ENCODE measurements around the gene PCDHB9.
"Not testable (repeated sequence)": the region's sequence is repeated elsewhere in the genome, so short reads cannot be mapped to it uniquely, and the experiment has no call there.

Gene PCDHB9

DNA sequence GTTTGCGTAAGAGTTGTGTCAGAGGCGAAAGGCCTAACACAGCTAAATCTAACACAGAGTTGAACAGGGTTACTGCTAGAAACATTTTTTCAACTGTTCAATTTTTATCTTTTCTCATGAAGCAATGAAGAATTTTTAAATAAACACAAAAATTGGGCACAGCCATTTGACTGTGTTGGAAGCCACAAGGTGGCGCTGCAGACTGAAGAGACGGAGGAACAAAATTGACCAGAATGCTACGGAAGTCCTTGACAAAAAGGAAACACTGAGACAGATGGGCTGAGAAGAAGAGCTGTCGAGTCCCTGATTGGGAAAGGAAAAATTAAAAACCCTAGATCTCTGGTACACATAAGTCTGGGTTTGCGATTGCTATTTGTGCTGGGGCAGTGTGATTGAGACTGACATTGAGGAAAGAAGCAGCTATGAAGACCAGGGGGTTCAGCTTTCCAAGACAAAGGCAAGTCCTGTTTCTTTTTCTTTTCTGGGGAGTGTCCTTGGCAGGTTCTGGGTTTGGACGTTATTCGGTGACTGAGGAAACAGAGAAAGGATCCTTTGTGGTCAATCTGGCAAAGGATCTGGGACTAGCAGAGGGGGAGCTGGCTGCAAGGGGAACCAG lies at the start of gene PCDHB9:
TSS of gene PCDHB9 (plus strand) at position 265 of the 616 bp plus-strand sequence. CDS start at position 423, 158 bp downstream.
- H3K4me1 Mint-ChIP-seq = peaks cover 7% of the 10 kb centered on the region
- H3K4me3 Mint-ChIP-seq = peak within 1 kb of the TSS; percentile 15
- H3K27ac Mint-ChIP-seq = no peak within 1 kb of the TSS
- peaks cover 16% of the 10 kb centered on the region for H3K36me3 Mint-ChIP-seq
- H3K27me3 Mint-ChIP-seq = peaks cover 55% of the 10 kb centered on the region
- peaks cover 35% of the 10 kb centered on the region for H3K9me3 Mint-ChIP-seq

- not testable (repeated sequence) for H3K36me3 Mint-ChIP-seq, H3K27ac Mint-ChIP-seq, H3K4me1 Mint-ChIP-seq, H3K4me3 Mint-ChIP-seq
- Mint-ChIP-seq H3K27me3 (peaks cover 25% of the 10 kb centered on the region), H3K9me3 (peaks cover 28% of the 10 kb centered on the region)
Observed at GRCh38 chr5:141137346-141137745, 49.6 kb upstream of the PCDHB9 start.

DNA sequence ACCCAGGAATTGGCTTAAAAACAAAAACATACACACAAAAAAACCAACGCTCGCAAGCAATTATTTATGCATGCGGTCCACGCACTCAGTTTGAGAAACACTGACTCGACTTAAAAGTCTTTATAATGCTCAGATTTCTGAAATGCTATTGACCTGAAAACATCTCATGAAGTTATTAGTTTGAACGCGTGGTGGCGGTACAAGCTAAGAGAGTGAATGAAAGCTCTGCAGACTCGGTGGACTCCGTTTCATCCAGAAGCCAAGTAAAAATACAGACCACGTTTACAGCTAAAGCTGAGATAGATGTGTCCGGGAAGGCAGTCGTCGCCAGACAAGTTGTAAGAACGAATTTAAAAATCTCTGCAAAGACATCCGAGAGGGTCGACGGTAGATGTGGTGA lies 37.1 kb upstream of the PCDHB9 start, which contains the start of gene PCDHB6:
TSS of gene PCDHB6 (plus strand) at position 246 of the 400 bp plus-strand sequence. CDS start 201 bp downstream, outside the sequence.
- Mint-ChIP-seq H3K9me3 (peaks cover 22% of the 10 kb centered on the region), H3K4me3 (peak within 1 kb of the TSS; percentile 34), H3K27ac (no peak within 1 kb of the TSS), H3K36me3 (peaks cover 13% of the 10 kb centered on the region), H3K4me1 (peaks cover 4% of the 10 kb centered on the region), H3K27me3 (peaks cover 43% of the 10 kb centered on the region)

GRCh38 chr5:141150224-141150992 lies 36.6 kb upstream of the PCDHB9 start:
- Mint-ChIP-seq H3K9me3 (peaks cover 22% of the 10 kb centered on the region), H3K4me1 (peaks cover 4% of the 10 kb centered on the region), H3K4me3 (peak overlapping the region; percentile 34), H3K27me3 (peaks cover 42% of the 10 kb centered on the region), H3K36me3 (peaks cover 13% of the 10 kb centered on the region), H3K27ac (no peak overlapping the region)

- H3K36me3 Mint-ChIP-seq = peaks cover 14% of the 10 kb centered on the region
- H3K4me1 Mint-ChIP-seq = peaks cover 4% of the 10 kb centered on the region
- H3K9me3 Mint-ChIP-seq = peaks cover 22% of the 10 kb centered on the region
- peaks cover 45% of the 10 kb centered on the region for H3K27me3 Mint-ChIP-seq
- no peak overlapping the region for H3K27ac Mint-ChIP-seq
- no peak overlapping the region for H3K4me3 Mint-ChIP-seq
Observed at GRCh38 chr5:141150993-141151325, 36.0 kb upstream of the PCDHB9 start.

DNA sequence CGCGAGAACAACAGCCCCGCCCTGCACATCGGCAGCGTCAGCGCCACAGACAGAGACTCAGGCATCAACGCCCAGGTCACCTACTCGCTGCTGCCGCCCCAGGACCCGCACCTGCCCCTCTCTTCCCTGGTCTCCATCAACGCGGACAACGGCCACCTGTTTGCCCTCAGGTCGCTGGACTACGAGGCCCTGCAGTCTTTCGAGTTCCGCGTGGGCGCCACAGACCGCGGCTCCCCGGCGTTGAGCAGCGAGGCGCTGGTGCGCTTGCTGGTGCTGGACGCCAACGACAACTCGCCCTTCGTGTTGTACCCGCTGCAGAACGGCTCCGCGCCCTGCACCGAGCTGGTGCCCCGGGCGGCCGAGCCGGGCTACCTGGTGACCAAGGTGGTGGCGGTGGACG lies 35.3 kb upstream of the PCDHB9 start:
- Mint-ChIP-seq H3K36me3 (peaks cover 16% of the 10 kb centered on the region), H3K9me3 (peaks cover 29% of the 10 kb centered on the region), H3K27me3 (peaks cover 47% of the 10 kb centered on the region)
- H3K27ac Mint-ChIP-seq, H3K4me3 Mint-ChIP-seq, H3K4me1 Mint-ChIP-seq: not testable (repeated sequence)

DNA sequence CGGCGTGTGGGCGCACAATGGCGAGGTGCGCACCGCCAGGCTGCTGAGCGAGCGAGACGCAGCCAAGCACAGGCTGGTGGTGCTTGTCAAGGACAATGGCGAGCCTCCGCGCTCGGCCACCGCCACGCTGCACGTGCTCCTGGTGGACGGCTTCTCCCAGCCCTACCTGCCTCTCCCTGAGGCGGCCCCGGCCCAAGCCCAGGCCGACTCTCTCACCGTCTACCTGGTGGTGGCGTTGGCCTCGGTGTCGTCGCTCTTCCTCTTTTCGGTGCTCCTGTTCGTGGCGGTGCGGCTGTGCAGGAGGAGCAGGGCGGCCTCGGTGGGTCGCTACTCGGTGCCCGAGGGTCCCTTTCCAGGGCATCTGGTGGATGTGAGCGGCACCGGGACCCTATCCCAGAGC lies 34.9 kb upstream of the PCDHB9 start:
- H3K27ac Mint-ChIP-seq = not testable (repeated sequence)
- H3K27me3 Mint-ChIP-seq = peaks cover 49% of the 10 kb centered on the region
- peaks cover 34% of the 10 kb centered on the region for H3K9me3 Mint-ChIP-seq

GRCh38 chr5:141155540-141156374 lies 31.2 kb upstream of the PCDHB9 start:
- Mint-ChIP-seq H3K4me1 (no peaks in the 10 kb centered on the region), H3K9me3 (peaks cover 25% of the 10 kb centered on the region), H3K4me3 (no peak overlapping the region), H3K36me3 (peaks cover 13% of the 10 kb centered on the region), H3K27me3 (peaks cover 38% of the 10 kb centered on the region), H3K27ac (no peak overlapping the region)

More for the DNA sequence above, 34.9 kb upstream of the PCDHB9 start:
- not testable (repeated sequence) for H3K4me1 Mint-ChIP-seq, H3K4me3 Mint-ChIP-seq
- H3K36me3 Mint-ChIP-seq = peaks cover 17% of the 10 kb centered on the region

- H3K4me3 Mint-ChIP-seq, H3K4me1 Mint-ChIP-seq, H3K36me3 Mint-ChIP-seq, H3K27ac Mint-ChIP-seq: not testable (repeated sequence)
- Mint-ChIP-seq H3K9me3 (peaks cover 25% of the 10 kb centered on the region), H3K27me3 (peaks cover 30% of the 10 kb centered on the region)
Observed at GRCh38 chr5:141157356-141157755, 29.6 kb upstream of the PCDHB9 start.

DNA sequence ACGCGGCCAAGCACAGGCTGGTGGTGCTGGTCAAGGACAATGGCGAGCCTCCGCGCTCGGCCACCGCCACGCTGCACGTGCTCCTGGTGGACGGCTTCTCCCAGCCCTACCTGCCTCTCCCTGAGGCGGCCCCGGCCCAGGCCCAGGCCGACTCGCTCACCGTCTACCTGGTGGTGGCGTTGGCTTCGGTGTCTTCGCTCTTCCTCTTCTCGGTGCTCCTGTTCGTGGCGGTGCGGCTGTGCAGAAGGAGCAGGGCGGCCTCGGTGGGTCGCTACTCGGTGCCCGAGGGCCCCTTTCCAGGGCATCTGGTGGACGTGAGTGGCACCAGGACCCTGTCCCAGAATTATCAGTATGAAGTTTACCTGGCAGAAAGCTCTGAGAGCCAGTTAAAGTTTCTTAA lies 29.1 kb upstream of the PCDHB9 start:
- Mint-ChIP-seq H3K27me3 (peaks cover 27% of the 10 kb centered on the region), H3K9me3 (peaks cover 22% of the 10 kb centered on the region)
- H3K36me3 Mint-ChIP-seq, H3K4me1 Mint-ChIP-seq, H3K27ac Mint-ChIP-seq, H3K4me3 Mint-ChIP-seq: not testable (repeated sequence)

- peaks cover 34% of the 10 kb centered on the region for H3K27me3 Mint-ChIP-seq
- H3K4me3 Mint-ChIP-seq = no peak within 1 kb of the TSS
- H3K36me3 Mint-ChIP-seq = no peaks in the 10 kb centered on the region
- H3K9me3 Mint-ChIP-seq = peaks cover 11% of the 10 kb centered on the region
- peaks cover 4% of the 10 kb centered on the region for H3K4me1 Mint-ChIP-seq
- H3K27ac Mint-ChIP-seq = no peak within 1 kb of the TSS
Observed at GRCh38 chr5:141172381-141173204, 14.4 kb upstream of the PCDHB9 start, which contains the start of gene PCDHB7. Gene PCDHB7, plus strand, starts transcription at chr5:141172644. Its CDS starts 192 bp downstream, at chr5:141172836.

DNA sequence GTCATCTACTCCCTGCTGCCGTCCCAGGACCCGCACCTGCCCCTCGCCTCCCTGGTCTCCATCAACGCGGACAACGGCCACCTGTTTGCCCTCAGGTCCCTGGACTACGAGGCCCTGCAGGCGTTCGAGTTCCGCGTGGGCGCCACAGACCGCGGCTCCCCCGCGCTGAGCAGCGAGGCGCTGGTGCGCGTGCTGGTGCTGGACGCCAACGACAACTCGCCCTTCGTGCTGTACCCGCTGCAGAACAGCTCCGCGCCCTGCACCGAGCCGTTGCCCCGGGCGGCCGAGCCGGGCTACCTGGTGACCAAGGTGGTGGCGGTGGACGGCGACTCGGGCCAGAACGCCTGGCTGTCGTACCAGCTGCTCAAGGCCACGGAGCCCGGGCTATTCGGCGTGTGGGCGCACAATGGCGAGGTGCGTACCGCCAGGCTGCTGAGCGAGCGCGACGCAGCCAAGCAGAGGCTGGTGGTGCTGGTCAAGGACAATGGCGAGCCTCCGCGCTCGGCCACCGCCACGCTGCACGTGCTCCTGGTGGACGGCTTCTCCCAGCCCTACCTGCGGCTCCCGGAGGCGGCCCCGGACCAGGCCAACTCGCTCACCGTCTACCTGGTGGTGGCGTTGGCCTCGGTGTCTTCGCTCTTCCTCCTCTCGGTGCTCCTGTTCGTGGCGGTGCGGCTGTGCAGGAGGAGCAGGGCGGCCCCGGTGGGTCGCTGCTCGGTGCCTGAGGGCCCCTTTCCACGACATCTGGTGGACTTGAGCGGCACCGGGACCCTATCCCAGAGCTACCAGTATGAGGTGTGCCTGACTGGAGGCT lies 12.5 kb upstream of the PCDHB9 start:
- H3K4me3 Mint-ChIP-seq, H3K36me3 Mint-ChIP-seq, H3K4me1 Mint-ChIP-seq, H3K9me3 Mint-ChIP-seq, H3K27ac Mint-ChIP-seq: not testable (repeated sequence)
- H3K27me3 Mint-ChIP-seq = peaks cover 21% of the 10 kb centered on the region

DNA sequence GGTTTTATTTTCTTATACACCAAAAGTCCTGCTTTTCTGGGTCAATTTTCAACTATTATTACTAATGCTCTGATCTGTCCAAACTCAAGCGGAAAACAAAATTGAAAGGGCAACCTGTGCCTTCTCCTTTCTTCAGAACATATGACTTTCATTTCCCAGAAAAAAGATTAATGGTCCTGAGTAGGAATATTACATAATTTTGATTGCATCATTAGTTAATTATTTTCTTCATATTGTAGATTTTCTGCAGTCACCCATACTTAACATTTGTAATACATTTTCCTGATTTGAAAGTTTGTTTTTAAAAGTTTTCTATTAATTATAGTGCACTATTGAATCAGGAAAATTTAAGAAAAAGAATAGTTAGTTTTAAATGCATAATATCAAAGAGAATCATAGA lies 11.0 kb upstream of the PCDHB9 start:
- H3K9me3 Mint-ChIP-seq = peaks cover 10% of the 10 kb centered on the region
- no peak overlapping the region for H3K27ac Mint-ChIP-seq
- H3K4me1 Mint-ChIP-seq = peaks cover 4% of the 10 kb centered on the region
- H3K27me3 Mint-ChIP-seq = peaks cover 23% of the 10 kb centered on the region
- H3K36me3 Mint-ChIP-seq = no peaks in the 10 kb centered on the region
- H3K4me3 Mint-ChIP-seq = no peak overlapping the region

GRCh38 chr5:141177577-141178191 lies 9.3 kb upstream of the PCDHB9 start, which contains the start of gene PCDHB8:
Gene PCDHB8, plus strand, starts transcription at chr5:141177790. Its CDS starts 245 bp downstream, at chr5:141178035.
- not testable (repeated sequence) for H3K36me3 Mint-ChIP-seq, H3K27ac Mint-ChIP-seq, H3K4me1 Mint-ChIP-seq, H3K4me3 Mint-ChIP-seq
- H3K27me3 Mint-ChIP-seq = peaks cover 32% of the 10 kb centered on the region
- peaks cover 11% of the 10 kb centered on the region for H3K9me3 Mint-ChIP-seq

Measured in activated naive CD4-positive, alpha-beta T cell treated with anti-CD3 and anti-CD28 coated beads, Interleukin-2, amount 50 U/mL, for 24 hours (primary cell).